EH (cell line): Measurements from ENCODE around the gene LGALS7.
"Not testable (repeated sequence)": the region's sequence is repeated elsewhere in the genome, so short reads cannot be mapped to it uniquely, and the experiment has no call there.

ENCODE experiments used
- DNase-seq: peaks from one replicate; pipeline ENCODE4 v3.0.0-alpha.2; 2015; ENCODE audit warnings: low read depth

LGALS7 gene

GRCh38 chr19:38799104-38799503 lies 25.8 kb upstream of the LGALS7 start:
- DNase-seq = no peak

GRCh38 chr19:38797781-38798180 lies 24.5 kb upstream of the LGALS7 start:
- not testable (repeated sequence) for DNase-seq

GRCh38 chr19:38796154-38796553 lies 22.8 kb upstream of the LGALS7 start:
- DNase-seq = no peak

- DNase-seq = no peak
Measured at GRCh38 chr19:38795549-38795948, 22.2 kb upstream of the LGALS7 start.

- no peak for DNase-seq
Measured at GRCh38 chr19:38793671-38794070, 20.4 kb upstream of the LGALS7 start.

GRCh38 chr19:38793177-38793576 lies 19.9 kb upstream of the LGALS7 start:
- peak; percentile 73 for DNase-seq

- DNase-seq = no peak
Measured at GRCh38 chr19:38792250-38793111, 19.2 kb upstream of the LGALS7 start.

- not testable (repeated sequence) for DNase-seq
Measured at GRCh38 chr19:38791451-38792064, 18.2 kb upstream of the LGALS7 start.

GRCh38 chr19:38790507-38791403 lies 17.4 kb upstream of the LGALS7 start:
- not testable (repeated sequence) for DNase-seq

GRCh38 chr19:38788478-38789243 lies 15.3 kb upstream of the LGALS7 start, which contains the start of gene LGALS7B:
TSS of gene LGALS7B (plus strand) at chr19:38789200. CDS start at chr19:38789227, 27 bp downstream.
- no peak for DNase-seq

- DNase-seq = no peak
Measured at GRCh38 chr19:38786572-38787265, 13.4 kb upstream of the LGALS7 start.

- DNase-seq = not testable (repeated sequence)
Measured at GRCh38 chr19:38786061-38786460, 12.7 kb upstream of the LGALS7 start.

- no peak for DNase-seq
Measured at GRCh38 chr19:38785187-38785699, 11.9 kb upstream of the LGALS7 start.

GRCh38 chr19:38784224-38784623 lies 10.9 kb upstream of the LGALS7 start:
- DNase-seq = no peak

- DNase-seq = not testable (repeated sequence)
Measured at GRCh38 chr19:38782212-38782611, 8.9 kb upstream of the LGALS7 start.

- DNase-seq = no peak
Measured at GRCh38 chr19:38781058-38781457, 7.7 kb upstream of the LGALS7 start.

- no peak for DNase-seq
Measured at GRCh38 chr19:38780443-38780842, 7.1 kb upstream of the LGALS7 start.

- DNase-seq = no peak
Measured at GRCh38 chr19:38778733-38779132, 5.4 kb upstream of the LGALS7 start.

GRCh38 chr19:38774181-38774950 lies 1.0 kb upstream of the LGALS7 start:
- no peak for DNase-seq

GRCh38 chr19:38771569-38771968 lies 1.7 kb downstream of the LGALS7 start:
- DNase-seq = not testable (repeated sequence)
